Stimulated activated naive CD4-positive, alpha-beta T cell treated with Interleukin-2 at 50 U/mL for 16 hours (primary cell): ENCODE measurements around the gene CCDC57.
"Not testable (repeated sequence)": the region's sequence is repeated elsewhere in the genome, so short reads cannot be mapped to it uniquely, and the experiment has no call there.

Experiments
- DNase-seq: peaks from one replicate; lab custom pipeline; 2025; lab: John Stamatoyannopoulos, UW

Gene CCDC57

GRCh38 chr17:82175951-82176350, 36.7 kb downstream of the CCDC57 start:
- no peak for DNase-seq

DNA sequence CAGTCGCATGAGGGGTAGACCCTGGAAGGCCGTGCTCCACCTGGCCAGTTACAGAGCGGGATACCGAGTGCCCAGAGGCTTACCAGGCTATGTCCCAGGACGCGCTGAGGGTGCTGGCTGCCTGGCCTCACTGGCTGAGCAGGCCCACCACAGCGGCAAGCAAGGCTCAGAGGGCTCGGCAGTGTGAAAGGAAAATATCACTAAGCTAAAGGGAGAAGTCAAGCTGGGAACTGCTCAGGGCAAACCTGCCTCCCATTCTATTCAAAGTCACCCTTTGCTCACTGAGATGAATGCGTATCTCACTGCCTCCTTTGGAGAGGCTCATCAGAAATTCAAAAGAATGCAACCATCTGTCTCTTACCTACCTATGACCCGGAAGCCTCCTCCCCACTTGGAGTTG, 37.4 kb downstream of the CCDC57 start:
- DNase-seq: no peak

- not testable (repeated sequence) for DNase-seq
Measured at GRCh38 chr17:82174042-82174857, 38.4 kb downstream of the CCDC57 start.

GRCh38 chr17:82173351-82174041, 39.1 kb downstream of the CCDC57 start:
- no peak for DNase-seq

GRCh38 chr17:82172486-82173160, 40.0 kb downstream of the CCDC57 start:
- DNase-seq: no peak

- DNase-seq: no peak
Measured at GRCh38 chr17:82171750-82172375, 40.8 kb downstream of the CCDC57 start.

DNA sequence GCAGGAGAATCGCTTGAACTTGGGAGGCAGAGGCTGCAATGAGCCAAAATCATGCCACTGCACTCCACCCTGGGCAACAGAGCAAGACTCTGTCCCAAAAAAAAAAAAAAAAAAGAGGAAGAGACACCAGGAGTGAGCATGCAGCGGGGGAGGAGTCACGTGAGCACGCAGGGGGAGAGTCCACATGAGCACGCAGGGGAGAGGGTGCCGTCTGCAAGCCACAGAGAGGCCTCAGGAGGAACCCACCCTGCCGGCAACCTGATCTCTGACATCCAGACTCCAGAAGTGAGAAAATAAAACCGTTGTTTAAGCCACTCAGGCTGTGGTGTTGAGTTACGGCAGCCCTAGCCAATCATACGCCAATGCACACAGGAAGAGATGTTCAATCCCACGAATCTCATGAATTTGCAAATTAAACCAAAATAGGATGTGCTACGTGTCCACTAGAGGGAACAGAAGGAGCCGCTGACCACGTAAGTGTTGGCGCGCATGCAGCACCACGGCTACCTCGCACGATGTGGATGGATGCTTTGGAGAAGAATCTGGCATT, 42.2 kb downstream of the CCDC57 start:
- DNase-seq: no peak

GRCh38 chr17:82168568-82168967, 44.1 kb downstream of the CCDC57 start:
- DNase-seq: no peak

DNA sequence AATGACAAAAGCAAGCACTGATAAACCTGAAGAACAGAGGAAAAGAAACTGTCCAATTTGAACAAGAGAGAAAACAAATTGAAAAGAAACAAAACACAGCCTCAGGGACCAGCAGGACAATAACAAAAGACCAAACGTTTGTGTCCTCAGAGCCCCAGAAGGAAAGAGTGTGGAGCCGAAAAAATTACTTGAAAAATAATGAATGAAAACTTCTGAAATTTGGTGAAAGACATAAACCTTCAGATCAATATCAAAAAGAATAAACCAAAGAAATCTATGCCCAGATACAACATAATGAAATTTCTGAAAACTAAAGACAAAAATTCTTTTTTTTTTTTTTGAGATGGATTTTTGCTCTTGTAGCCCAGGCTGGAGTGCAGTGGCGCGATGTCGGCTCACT, 45.6 kb downstream of the CCDC57 start:
- no peak for DNase-seq

- no peak for DNase-seq
Measured at GRCh38 chr17:82164853-82165252, 47.8 kb downstream of the CCDC57 start.

- DNase-seq: no peak
Measured at GRCh38 chr17:82161216-82161615, 51.4 kb downstream of the CCDC57 start.

- DNase-seq: no peak
Measured at GRCh38 chr17:82160075-82160474, 52.6 kb downstream of the CCDC57 start.

DNA sequence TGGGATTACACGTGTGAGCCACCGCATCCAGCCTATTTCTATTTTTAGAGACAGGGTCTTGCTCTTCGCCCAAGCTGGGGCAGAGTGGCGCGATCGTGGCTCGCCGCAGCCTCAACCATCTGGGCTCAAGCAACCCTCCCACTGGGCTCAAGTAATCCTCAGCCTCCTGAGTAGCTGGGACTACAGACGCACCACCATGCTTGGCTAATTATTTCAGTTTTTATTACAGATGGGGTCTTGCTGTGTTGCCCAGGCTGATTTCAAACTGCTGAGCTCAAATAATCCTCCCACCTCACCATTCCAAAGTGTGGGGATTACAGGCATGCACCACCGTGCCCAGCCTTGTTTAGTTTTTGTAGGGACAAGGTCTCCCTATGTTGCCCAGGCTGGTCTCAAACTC, 53.8 kb downstream of the CCDC57 start:
- no peak for DNase-seq

DNA sequence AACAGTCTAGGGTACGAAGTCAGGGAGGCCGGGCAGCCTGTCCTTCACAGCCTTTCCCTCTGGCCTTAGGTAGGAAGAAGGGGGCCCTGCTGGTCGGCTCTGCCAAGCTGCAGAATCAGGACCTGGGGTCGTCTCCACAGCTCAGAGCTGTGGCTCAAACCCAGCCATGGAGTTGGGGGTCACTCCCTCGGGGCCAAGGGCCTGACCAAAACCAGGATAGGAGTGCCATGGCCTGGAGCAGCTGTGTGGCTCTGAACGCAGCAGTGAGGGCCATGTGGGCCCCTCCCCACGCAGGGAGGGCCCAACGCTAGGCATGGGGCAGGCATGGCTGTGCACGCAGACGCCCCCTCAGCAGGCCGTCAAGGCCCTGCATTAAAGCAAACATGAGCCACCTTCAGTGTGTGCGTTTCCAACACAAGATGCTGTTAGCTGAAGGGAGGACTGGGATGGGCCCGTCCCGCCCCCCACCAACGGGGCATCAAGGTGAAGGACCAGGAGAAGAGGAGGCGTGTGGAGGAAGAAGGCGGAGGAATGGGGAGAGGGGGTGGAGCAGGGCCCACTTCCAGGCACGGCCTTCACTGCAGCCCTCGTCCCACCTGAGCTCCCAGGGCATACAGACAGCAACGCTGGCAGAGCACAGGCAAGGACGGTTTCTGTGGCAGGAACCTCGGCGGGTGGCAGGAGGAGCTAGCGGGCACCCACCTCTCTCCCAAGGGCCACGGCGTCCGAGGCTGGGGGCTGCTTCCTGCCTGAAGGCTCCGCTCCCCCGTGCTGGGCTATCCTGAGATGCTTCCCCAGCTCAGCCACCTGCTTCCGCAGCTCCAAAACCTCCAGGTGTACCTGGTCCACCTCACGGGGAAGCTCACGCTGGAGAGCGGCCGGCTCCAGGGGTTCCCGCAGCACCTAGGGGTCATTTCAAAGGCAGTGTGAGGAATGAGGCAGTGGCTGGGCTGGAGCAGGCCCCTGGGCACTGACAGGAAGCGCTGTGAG, 55.3 kb downstream of the CCDC57 start:
- no peak for DNase-seq

GRCh38 chr17:82156284-82156925, 56.2 kb downstream of the CCDC57 start:
- no peak for DNase-seq

DNA sequence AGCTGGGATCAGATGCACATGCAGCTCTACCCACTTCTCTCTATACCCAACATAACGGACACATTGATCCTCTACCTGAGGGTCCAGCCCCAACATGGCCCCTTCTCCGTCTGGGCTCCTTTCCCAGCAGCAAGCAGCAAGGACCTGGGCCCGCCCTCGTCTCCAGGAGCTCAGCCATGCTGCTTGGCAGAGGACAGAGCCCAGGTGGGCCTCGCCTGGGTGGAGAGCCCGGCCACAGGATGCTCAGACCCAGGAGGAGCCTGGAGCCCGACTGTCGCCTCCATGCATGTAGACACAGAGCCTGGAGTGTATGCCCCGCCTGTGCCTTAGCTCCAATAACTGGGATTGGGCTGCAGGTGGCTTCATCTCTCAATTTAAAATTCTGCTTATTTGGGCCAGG, 57.0 kb downstream of the CCDC57 start:
- DNase-seq: no peak

DNA sequence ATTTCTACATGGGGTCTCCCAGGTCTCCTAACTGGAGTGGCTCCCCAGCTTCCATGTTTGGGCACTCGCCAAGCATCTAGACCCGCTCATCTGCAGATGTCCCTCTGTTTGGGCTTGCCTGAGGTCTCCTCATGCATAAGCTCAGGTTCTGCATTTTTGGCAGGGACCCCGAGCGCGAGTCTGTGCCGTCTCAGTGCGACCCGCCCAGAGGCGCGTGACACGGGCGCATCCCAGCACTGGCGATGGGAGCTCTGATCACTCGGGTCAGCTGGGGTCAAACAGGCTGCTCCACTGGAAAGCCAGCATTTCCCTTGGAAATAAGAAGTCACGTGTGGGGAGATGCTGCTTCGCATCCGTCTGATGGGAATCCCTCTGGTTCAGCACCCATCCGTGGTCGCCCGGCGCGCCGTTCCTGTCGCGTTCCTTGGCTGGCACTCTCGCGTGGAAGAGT, 57.7 kb downstream of the CCDC57 start:
- DNase-seq: no peak

GRCh38 chr17:82153745-82154375, 58.8 kb downstream of the CCDC57 start:
- DNase-seq: peak; percentile 66

DNA sequence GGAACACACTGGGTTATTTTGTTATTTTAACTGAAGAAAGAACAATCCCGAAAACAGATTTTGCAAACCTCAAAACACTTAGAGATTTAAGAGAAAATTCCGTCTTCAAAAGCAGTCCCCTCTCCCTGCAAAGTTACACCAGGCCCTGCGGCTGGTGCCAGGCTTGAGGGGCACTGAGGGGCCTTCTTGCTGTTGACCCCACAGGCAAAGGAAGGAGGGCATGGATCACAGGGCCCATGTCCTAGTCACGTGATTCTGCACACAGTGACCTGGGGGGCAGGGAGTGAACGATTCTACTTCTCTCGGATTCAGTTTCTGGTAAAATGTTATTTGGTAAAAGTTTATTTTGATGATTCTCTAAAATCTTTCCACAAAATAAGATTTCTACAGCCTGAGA, 59.3 kb downstream of the CCDC57 start:
- no peak for DNase-seq
